GM12878 (cell line): ENCODE measurements around the gene MARS1.

ENCODE experiments used
- BCLAF1 ChIP-seq: fragments of 450-650 bp; IDR thresholded peaks from 2 replicates; pipeline ENCODE4 v1.6.1; 2017; ENCODE audit warnings: antibody characterized with exemption, mild to moderate bottlenecking, moderate library complexity
- BHLHE40 ChIP-seq, 2 experiments: fragments of 450-650 bp in 1 of 2; IDR thresholded peaks; 2 replicates each; pipeline ENCODE4 v1.6.1; 2011 to 2017; ENCODE audit warnings: low read depth in 2 of 2, borderline replicate concordance in 1 of 2, improper control_type of control experiment in 1 of 2, low read length in 1 of 2, mild to moderate bottlenecking in 1 of 2
- BMI1 ChIP-seq: fragments of 450-650 bp; IDR thresholded peaks from 2 replicates; pipeline ENCODE4 v1.6.1; 2016; ENCODE audit warnings: mild to moderate bottlenecking, moderate library complexity, borderline replicate concordance
- CTCF ChIP-seq, 3 experiments: IDR thresholded peaks in 2 of 3; conservative IDR thresholded peaks in 1 of 3; 2 replicates each; pipeline ENCODE4 v1.5.1; 2011; ENCODE audit warnings: low read depth in 3 of 3, low read length in 3 of 3, mild to moderate bottlenecking in 3 of 3, control low read depth in 2 of 3, moderate library complexity in 2 of 3, inconsistent platforms in 1 of 3, mixed read lengths in 1 of 3; ENCODE audit not compliant: control insufficient read depth in 2 of 3, insufficient read depth in 1 of 3; ENCODE audit errors: extremely low read depth in 1 of 3
- E2F4 ChIP-seq: IDR thresholded peaks from 2 replicates; pipeline ENCODE4 v1.6.1; 2012; ENCODE audit warnings: low read depth, low read length, improper control_type of control experiment
- HDGF ChIP-seq: fragments of 450-650 bp; IDR thresholded peaks from 2 replicates; pipeline ENCODE4 v1.6.1; 2016; ENCODE audit warnings: antibody characterized with exemption
- MAX ChIP-seq: IDR thresholded peaks from 2 replicates; pipeline ENCODE4 v1.6.1; 2012; ENCODE audit warnings: low read depth, low read length, improper control_type of control experiment
- MLLT1 ChIP-seq: fragments of 450-650 bp; IDR thresholded peaks from 2 replicates; pipeline ENCODE4 v1.6.1; 2016; ENCODE audit warnings: mild to moderate bottlenecking
- POLR2A ChIP-seq: IDR thresholded peaks from 2 replicates; pipeline ENCODE4 v1.6.1; 2011; ENCODE audit warnings: low read depth, mild to moderate bottlenecking, low read length
- POLR2AphosphoS5 ChIP-seq: IDR thresholded peaks from 2 replicates; pipeline ENCODE4 v1.6.1; 2011; ENCODE audit warnings: mild to moderate bottlenecking, low read length, inconsistent platforms
- PRDM15 ChIP-seq: fragments of 450-650 bp; formaldehyde crosslinking; IDR thresholded peaks from 2 replicates; pipeline ENCODE4 v1.4.0; 2020; ENCODE audit warnings: mild to moderate bottlenecking, moderate library complexity
- REST ChIP-seq: IDR thresholded peaks from 2 replicates; pipeline ENCODE4 v1.6.1; 2012; ENCODE audit warnings: mild to moderate bottlenecking, low read depth, low read length
- YY1 ChIP-seq: IDR thresholded peaks from 2 replicates; pipeline ENCODE4 v1.6.1; 2011; ENCODE audit warnings: low read depth, mild to moderate bottlenecking, low read length
- ZBED1 ChIP-seq: IDR thresholded peaks from 2 replicates; pipeline ENCODE4 v1.6.1; 2016; ENCODE audit warnings: borderline replicate concordance

GRCh38 chr12:57475271-57476161 is 12.4 kb upstream of the MARS1 start:
- TF ChIP-seq BCLAF1, result no peak
- no peak for TF ChIP-seq YY1
- no peak for TF ChIP-seq E2F4
- TF ChIP-seq BMI1, result no peak
- TF ChIP-seq MLLT1, result no peak
- no peak for TF ChIP-seq MAX
- no peak for TF ChIP-seq CTCF (IDR thresholded peaks at IDR 0.05 in 2 of 3, conservative IDR thresholded peaks at IDR 0.05 in 1 of 3; ENCODE audit: control insufficient read depth in 2 of 3, extremely low read depth in 1 of 3, insufficient read depth in 1 of 3, low read depth in 3 of 3, low read length in 3 of 3)
- no peak for TF ChIP-seq POLR2A
- peak; percentile 79 to 96 for TF ChIP-seq BHLHE40 (IDR thresholded peaks at IDR 0.05; ENCODE audit: borderline replicate concordance in 1 of 2, low read depth in 2 of 2, low read length in 1 of 2)
- TF ChIP-seq REST, result no peak
- no peak for TF ChIP-seq PRDM15
- TF ChIP-seq HDGF, result no peak
- no peak for TF ChIP-seq POLR2AphosphoS5
- no peak for TF ChIP-seq ZBED1
